ENCODE results near the gene SHC2. TPM values are rescaled to one million over a fixed set of nuclear protein-coding genes. Genes with fewer than 3 reads are reported as not detected.
A peak's percentile ranks its signal among the peaks of the same experiment; 100 is the strongest.

SHC2 gene
- total RNA-seq: 100 to 1,000 TPM; 119 to 137 TPM

GRCh38 chr19:460877-461720 lies at the start of gene SHC2:
Gene SHC2, minus strand, starts transcription at chr19:461033. Its CDS starts 37 bp downstream, at chr19:460996.
- H3K4me3 ChIP-seq: peak within 1 kb of the TSS; percentile 60 to 94
- H3K36me3 ChIP-seq (replicated peaks in 1 of 2; ENCODE audit: insufficient read depth in 1 of 2, low read depth in 2 of 2): no peaks in the 10 kb centered on the region
- DNase-seq (peak; percentile 62 to 81 (median 78)), ATAC-seq (peak; percentile 69)
- no peaks in the 10 kb centered on the region for H3K9me3 ChIP-seq
- TF ChIP-seq CTCF (IDR thresholded peaks at IDR 0.05) (no peak), POLR2A (IDR thresholded peaks at IDR 0.05) (no peak)
- peak within 1 kb of the TSS; percentile 87 to 97 (median 95) for H3K27ac ChIP-seq
- intact Hi-C loops (cut with DNase I): no loop called here
- H3K27me3 ChIP-seq: no peaks in the 10 kb centered on the region
- WGBS, 2 donors: 0 to 2% methylated on average over 9 to 33 of the region's 85 CpGs
- peaks cover 29% of the 10 kb centered on the region for H3K4me1 ChIP-seq

DNA sequence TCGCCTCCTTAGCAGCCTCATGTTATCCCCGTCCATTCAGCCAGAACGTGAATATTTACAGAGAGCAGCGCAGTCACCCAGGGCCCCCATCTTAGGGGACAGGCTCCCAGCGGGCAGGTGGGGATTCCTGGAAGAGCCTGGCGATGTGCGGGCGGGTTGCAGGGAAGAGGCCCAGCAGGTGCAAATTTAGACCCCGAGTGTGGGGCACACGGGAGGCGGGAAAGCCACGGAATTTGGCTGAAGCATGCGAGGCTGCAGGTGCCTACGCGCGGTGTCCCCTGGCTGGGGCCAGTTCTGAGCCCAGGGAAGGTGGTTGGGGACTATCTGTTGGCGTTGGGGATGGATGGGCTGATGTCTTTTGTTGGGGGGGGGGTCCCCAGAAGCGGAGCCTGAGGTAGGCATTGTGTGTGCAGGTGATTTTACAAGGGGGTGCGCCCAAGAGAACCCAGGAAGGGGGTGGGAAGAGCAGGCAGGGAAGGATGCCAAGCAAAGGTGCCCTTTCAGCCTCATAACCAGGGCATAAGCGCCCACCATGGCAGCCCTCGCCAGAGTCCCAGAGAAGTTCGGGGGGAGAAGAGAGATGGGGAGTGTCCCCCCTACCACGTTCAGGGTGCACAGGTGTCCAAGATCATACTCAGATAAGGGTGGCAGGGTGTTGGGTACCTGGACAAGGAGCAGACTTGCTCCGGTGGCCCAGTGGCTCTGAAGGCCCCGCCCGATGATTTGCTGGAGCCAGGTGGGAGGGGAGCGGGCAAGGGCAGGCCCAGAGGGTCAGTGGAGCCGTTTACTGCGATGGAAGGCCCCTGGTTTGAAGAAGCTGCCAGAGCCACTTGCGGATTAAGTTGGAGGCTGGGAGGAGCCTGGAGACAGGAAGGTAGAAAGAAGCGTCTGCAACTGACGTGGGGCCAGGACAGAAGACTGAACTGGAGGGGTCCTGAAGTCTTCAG lies 47.6 kb upstream of the SHC2 start:
- no peaks in the 10 kb centered on the region for H3K9me3 ChIP-seq
- no peak for TF ChIP-seq CTCF (IDR thresholded peaks at IDR 0.05)
- no peak for TF ChIP-seq POLR2A (IDR thresholded peaks at IDR 0.05)
- intact Hi-C loops (cut with DNase I): no loop called here
- no peaks in the 10 kb centered on the region for H3K27me3 ChIP-seq
- WGBS, 2 donors: 54 to 65% methylated on average over 25 to 31 of the region's 32 CpGs
- H3K36me3 ChIP-seq (replicated peaks in 1 of 2; ENCODE audit: insufficient read depth in 1 of 2, low read depth in 2 of 2): no peaks in the 10 kb centered on the region
- no peak for ATAC-seq
- H3K27ac ChIP-seq: peak overlapping the region in 1 of 4 donors; percentile 88
- H3K4me1 ChIP-seq: peaks cover 25% of the 10 kb centered on the region
- peak overlapping the region in 1 of 2 donors; percentile 85 for H3K4me3 ChIP-seq
- no peak for DNase-seq

GRCh38 chr19:507286-508203 lies 46.7 kb upstream of the SHC2 start, which contains the start of gene TPGS1:
Gene TPGS1, plus strand, starts transcription at chr19:507497. Its CDS starts 10 bp downstream, at chr19:507507.
- peak in 2 of 7 experiments; percentile 24 to 28 for TF ChIP-seq CTCF (IDR thresholded peaks at IDR 0.05)
- peak in 2 of 3 donors; percentile 59 to 68 for TF ChIP-seq POLR2A (IDR thresholded peaks at IDR 0.05)
- WGBS, 2 donors: 0 to 1% methylated on average over 13 to 74 of the region's 81 CpGs
- intact Hi-C loops (cut with DNase I): no loop called here
- Histone ChIP-seq H3K4me1 (peaks cover 25% of the 10 kb centered on the region), H3K36me3 (replicated peaks in 1 of 2; ENCODE audit: insufficient read depth in 1 of 2, low read depth in 2 of 2) (no peaks in the 10 kb centered on the region), H3K9me3 (no peaks in the 10 kb centered on the region), H3K27ac (peak within 1 kb of the TSS; percentile 78 to 88 (median 84)), H3K27me3 (no peaks in the 10 kb centered on the region), H3K4me3 (peak within 1 kb of the TSS; percentile 84 to 85)
- peak; percentile 69 to 78 (median 72) for DNase-seq
- ATAC-seq: peak; percentile 90

Measured in body of pancreas (tissue), 4 donors.